ENCODE measurements around the gene BAG3. TPM values are rescaled to one million over a fixed set of nuclear protein-coding genes. Genes with fewer than 3 reads are reported as not detected.
A peak's percentile ranks its signal among the peaks of the same experiment; 100 is the strongest.

BAG3 gene
- total and polyA plus RNA-seq, 2 experiments from 2014 or later = 20.0 to 88.2 TPM

GRCh38 chr10:119673271-119673670 is 22.1 kb downstream of the BAG3 start:
- WGBS, 2 experiments (ENCODE audit: low coverage in 1 of 2, low lambda C conversion rate in 2 of 2, missing lambda C conversion rate in 2 of 2) = 94 to 95% methylated on average over 4 of the region's 4 CpGs
- in situ Hi-C loops (cut with MboI) = no loop called here
- peaks cover 35% of the 10 kb centered on the region for H3F3A ChIP-seq (ENCODE audit: insufficient read depth)

DNA sequence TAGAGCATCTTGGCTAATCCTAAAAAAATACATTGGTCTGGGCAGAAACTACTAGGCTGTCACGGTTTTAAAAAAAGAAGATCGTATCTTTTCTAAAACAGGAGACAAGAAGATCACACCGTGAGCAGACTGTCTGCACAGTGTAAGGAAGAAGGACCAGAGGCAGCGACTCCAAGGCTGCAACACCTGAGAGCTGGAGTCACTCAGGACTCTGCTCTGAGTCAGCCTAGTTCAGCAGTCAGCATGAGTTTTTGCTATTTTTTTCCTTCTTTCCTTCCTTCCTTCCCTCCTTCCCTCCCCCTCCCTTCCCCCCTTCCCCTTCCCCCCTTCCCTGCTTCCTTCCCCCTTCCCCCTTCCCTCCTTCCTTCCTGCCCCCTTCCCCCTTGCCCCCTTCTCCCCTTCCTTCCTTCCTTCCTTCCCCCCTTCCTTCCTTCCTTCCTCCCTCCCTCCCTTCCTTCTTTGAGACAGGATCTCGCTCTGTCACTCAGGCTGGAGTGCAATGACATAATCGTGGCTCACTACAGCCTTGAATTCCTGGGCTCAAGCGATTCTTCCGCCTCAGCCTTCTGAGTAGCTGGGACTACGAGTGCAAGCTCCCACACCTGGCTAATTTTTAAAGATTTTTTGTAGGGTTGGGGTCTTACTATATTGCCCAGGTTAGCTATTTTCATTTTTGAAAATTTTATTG is 24.4 kb downstream of the BAG3 start:
- Histone ChIP-seq H3K27me3 (replicated peaks; ENCODE audit: insufficient read depth) (no peaks in the 10 kb centered on the region), H3K4me1 (ENCODE audit: insufficient read depth) (peaks cover 35% of the 10 kb centered on the region), H3K9ac (no peak overlapping the region), H3K27ac (no peak overlapping the region), H4K20me1 (ENCODE audit: insufficient read depth) (no peaks in the 10 kb centered on the region), H3F3A (ENCODE audit: insufficient read depth) (peaks cover 41% of the 10 kb centered on the region), H3K4me2 (ENCODE audit: unreplicated experiment) (no peak overlapping the region), H3K4me3 (no peak overlapping the region), H2AFZ (no peak overlapping the region), H3K79me2 (ENCODE audit: insufficient read depth) (peaks cover 69% of the 10 kb centered on the region), H3K9me3 (ENCODE audit: low read depth) (no peaks in the 10 kb centered on the region), H3K9me2 (ENCODE audit: insufficient read depth) (no peaks in the 10 kb centered on the region), H3K36me3 (ENCODE audit: low read depth) (peaks cover 32% of the 10 kb centered on the region)
- in situ Hi-C loops (cut with MboI) = no loop called here
- TF ChIP-seq EZH2 (IDR thresholded peaks at IDR 0.05; ENCODE audit: insufficient read depth, poor library complexity, severe bottlenecking) = no peak
- TF ChIP-seq EZH2phosphoT487 (IDR thresholded peaks at IDR 0.05; ENCODE audit: insufficient read depth, low read depth) = no peak
- no peak for DNase-seq
- 86 to 88% methylated on average over 9 of the region's 9 CpGs for WGBS, 2 experiments (ENCODE audit: low coverage in 1 of 2, low lambda C conversion rate in 2 of 2, missing lambda C conversion rate in 2 of 2)

More at GRCh38 chr10:119673271-119673670, 22.1 kb downstream of the BAG3 start:
- peaks cover 34% of the 10 kb centered on the region for H3K4me1 ChIP-seq (ENCODE audit: insufficient read depth)
- no peak overlapping the region for H3K27ac ChIP-seq
- H4K20me1 ChIP-seq (ENCODE audit: insufficient read depth) = no peaks in the 10 kb centered on the region
- no peak for DNase-seq
- peaks cover 93% of the 10 kb centered on the region for H3K79me2 ChIP-seq (ENCODE audit: insufficient read depth)
- no peaks in the 10 kb centered on the region for H3K9me2 ChIP-seq (ENCODE audit: insufficient read depth)
- no peak overlapping the region for H3K4me2 ChIP-seq (ENCODE audit: unreplicated experiment)
- H3K9me3 ChIP-seq (ENCODE audit: low read depth) = no peaks in the 10 kb centered on the region
- H3K9ac ChIP-seq = no peak overlapping the region
- H2AFZ ChIP-seq = no peak overlapping the region
- H3K36me3 ChIP-seq (ENCODE audit: low read depth) = peaks cover 40% of the 10 kb centered on the region
- H3K27me3 ChIP-seq (replicated peaks; ENCODE audit: insufficient read depth) = no peaks in the 10 kb centered on the region
- H3K4me3 ChIP-seq = no peak overlapping the region
- TF ChIP-seq EZH2phosphoT487 (IDR thresholded peaks at IDR 0.05; ENCODE audit: insufficient read depth, low read depth) (no peak), EZH2 (IDR thresholded peaks at IDR 0.05; ENCODE audit: insufficient read depth, poor library complexity, severe bottlenecking) (no peak)

DNA sequence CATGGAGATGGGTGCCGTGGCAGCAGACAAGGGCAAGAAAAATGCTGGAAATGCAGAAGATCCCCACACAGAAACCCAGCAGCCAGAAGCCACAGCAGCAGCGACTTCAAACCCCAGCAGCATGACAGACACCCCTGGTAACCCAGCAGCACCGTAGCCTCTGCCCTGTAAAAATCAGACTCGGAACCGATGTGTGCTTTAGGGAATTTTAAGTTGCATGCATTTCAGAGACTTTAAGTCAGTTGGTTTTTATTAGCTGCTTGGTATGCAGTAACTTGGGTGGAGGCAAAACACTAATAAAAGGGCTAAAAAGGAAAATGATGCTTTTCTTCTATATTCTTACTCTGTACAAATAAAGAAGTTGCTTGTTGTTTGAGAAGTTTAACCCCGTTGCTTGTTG is 25.9 kb downstream of the BAG3 start:
- Histone ChIP-seq H3K36me3 (ENCODE audit: low read depth) (peaks cover 32% of the 10 kb centered on the region), H4K20me1 (ENCODE audit: insufficient read depth) (no peaks in the 10 kb centered on the region), H3K4me2 (ENCODE audit: unreplicated experiment) (no peak overlapping the region), H2AFZ (no peak overlapping the region), H3K27me3 (replicated peaks; ENCODE audit: insufficient read depth) (no peaks in the 10 kb centered on the region), H3K9me3 (ENCODE audit: low read depth) (no peaks in the 10 kb centered on the region), H3K27ac (no peak overlapping the region), H3F3A (ENCODE audit: insufficient read depth) (peaks cover 54% of the 10 kb centered on the region), H3K9ac (no peak overlapping the region), H3K4me3 (no peak overlapping the region), H3K79me2 (ENCODE audit: insufficient read depth) (peaks cover 54% of the 10 kb centered on the region), H3K9me2 (ENCODE audit: insufficient read depth) (no peaks in the 10 kb centered on the region), H3K4me1 (ENCODE audit: insufficient read depth) (peaks cover 42% of the 10 kb centered on the region)
- no peak for TF ChIP-seq EZH2phosphoT487 (IDR thresholded peaks at IDR 0.05; ENCODE audit: insufficient read depth, low read depth)
- TF ChIP-seq EZH2 (IDR thresholded peaks at IDR 0.05; ENCODE audit: insufficient read depth, poor library complexity, severe bottlenecking) = no peak
- 65 to 67% methylated on average over 6 of the region's 6 CpGs for WGBS, 2 experiments (ENCODE audit: low coverage in 1 of 2, low lambda C conversion rate in 2 of 2, missing lambda C conversion rate in 2 of 2)
- no peak for DNase-seq
- in situ Hi-C loops (cut with MboI) = no loop called here

GRCh38 chr10:119677904-119678755 is 26.9 kb downstream of the BAG3 start:
- Histone ChIP-seq H3K27me3 (replicated peaks; ENCODE audit: insufficient read depth) (no peaks in the 10 kb centered on the region), H3K4me2 (ENCODE audit: unreplicated experiment) (peak overlapping the region; percentile 22), H4K20me1 (ENCODE audit: insufficient read depth) (no peaks in the 10 kb centered on the region), H2AFZ (no peak overlapping the region), H3K4me3 (no peak overlapping the region), H3K4me1 (ENCODE audit: insufficient read depth) (peaks cover 50% of the 10 kb centered on the region), H3F3A (ENCODE audit: insufficient read depth) (peaks cover 62% of the 10 kb centered on the region), H3K27ac (peak overlapping the region; percentile 71), H3K9me3 (ENCODE audit: low read depth) (no peaks in the 10 kb centered on the region), H3K79me2 (ENCODE audit: insufficient read depth) (peaks cover 44% of the 10 kb centered on the region), H3K9ac (peak overlapping the region; percentile 56), H3K9me2 (ENCODE audit: insufficient read depth) (no peaks in the 10 kb centered on the region), H3K36me3 (ENCODE audit: low read depth) (peaks cover 32% of the 10 kb centered on the region)
- TF ChIP-seq EZH2phosphoT487 (IDR thresholded peaks at IDR 0.05; ENCODE audit: insufficient read depth, low read depth) (no peak), EZH2 (IDR thresholded peaks at IDR 0.05; ENCODE audit: insufficient read depth, poor library complexity, severe bottlenecking) (no peak)
- in situ Hi-C loops (cut with MboI) = no loop called here
- WGBS, 2 experiments (ENCODE audit: low coverage in 1 of 2, low lambda C conversion rate in 2 of 2, missing lambda C conversion rate in 2 of 2) = 78 to 81% methylated on average over 13 of the region's 13 CpGs
- peak; percentile 48 for DNase-seq
